Measurements from ENCODE around the gene SLC9B2.

The SLC9B2 gene

DNA sequence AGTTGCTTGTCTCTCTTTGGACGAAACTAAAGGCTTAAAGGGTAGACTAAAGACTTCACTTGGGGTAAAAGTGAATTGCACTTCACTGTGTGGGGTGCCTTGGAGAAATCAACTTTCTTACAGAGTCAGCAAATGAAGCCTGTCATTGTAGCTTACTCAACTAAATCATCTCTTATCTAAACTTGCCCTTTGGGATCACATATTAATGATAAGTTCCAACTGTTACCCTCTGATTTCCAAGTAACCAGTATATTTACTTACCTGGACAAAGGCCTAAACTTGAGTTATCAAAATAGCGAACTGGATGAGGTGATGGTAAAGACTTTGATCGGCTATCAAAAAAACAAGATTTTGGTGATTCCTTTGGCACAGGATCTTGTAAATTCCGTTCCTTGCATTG is 32.0 kb upstream of the SLC9B2 start:
- no peak for DNase-seq
- Histone ChIP-seq H3K27ac (no peak overlapping the region), H3K36me3 (peaks cover 32% of the 10 kb centered on the region), H3K27me3 (ENCODE audit: insufficient read depth, low read depth, severe bottlenecking) (no peaks in the 10 kb centered on the region), H3K9me3 (ENCODE audit: severe bottlenecking) (no peaks in the 10 kb centered on the region), H3K4me3 (ENCODE audit: low read depth, low read length) (no peak overlapping the region)
- TF ChIP-seq, protein P1, sequence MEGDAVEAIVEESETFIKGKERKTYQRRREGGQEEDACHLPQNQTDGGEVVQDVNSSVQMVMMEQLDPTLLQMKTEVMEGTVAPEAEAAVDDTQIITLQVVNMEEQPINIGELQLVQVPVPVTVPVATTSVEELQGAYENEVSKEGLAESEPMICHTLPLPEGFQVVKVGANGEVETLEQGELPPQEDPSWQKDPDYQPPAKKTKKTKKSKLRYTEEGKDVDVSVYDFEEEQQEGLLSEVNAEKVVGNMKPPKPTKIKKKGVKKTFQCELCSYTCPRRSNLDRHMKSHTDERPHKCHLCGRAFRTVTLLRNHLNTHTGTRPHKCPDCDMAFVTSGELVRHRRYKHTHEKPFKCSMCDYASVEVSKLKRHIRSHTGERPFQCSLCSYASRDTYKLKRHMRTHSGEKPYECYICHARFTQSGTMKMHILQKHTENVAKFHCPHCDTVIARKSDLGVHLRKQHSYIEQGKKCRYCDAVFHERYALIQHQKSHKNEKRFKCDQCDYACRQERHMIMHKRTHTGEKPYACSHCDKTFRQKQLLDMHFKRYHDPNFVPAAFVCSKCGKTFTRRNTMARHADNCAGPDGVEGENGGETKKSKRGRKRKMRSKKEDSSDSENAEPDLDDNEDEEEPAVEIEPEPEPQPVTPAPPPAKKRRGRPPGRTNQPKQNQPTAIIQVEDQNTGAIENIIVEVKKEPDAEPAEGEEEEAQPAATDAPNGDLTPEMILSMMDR (IDR thresholded peaks at IDR 0.05; ENCODE audit: low read depth, low read length), result no peak

- H3K36me3 ChIP-seq, result peaks cover 29% of the 10 kb centered on the region
- TF ChIP-seq, protein P1 (IDR thresholded peaks at IDR 0.05; ENCODE audit: low read depth, low read length), result no peak
- H3K27me3 ChIP-seq (ENCODE audit: insufficient read depth, low read depth, severe bottlenecking), result no peaks in the 10 kb centered on the region
- no peaks in the 10 kb centered on the region for H3K9me3 ChIP-seq (ENCODE audit: severe bottlenecking)
- H3K27ac ChIP-seq, result no peak overlapping the region
- no peak overlapping the region for H3K4me3 ChIP-seq (ENCODE audit: low read depth, low read length)
- DNase-seq, result no peak
Observed at GRCh38 chr4:103105558-103106356, 29.2 kb upstream of the SLC9B2 start.

DNA sequence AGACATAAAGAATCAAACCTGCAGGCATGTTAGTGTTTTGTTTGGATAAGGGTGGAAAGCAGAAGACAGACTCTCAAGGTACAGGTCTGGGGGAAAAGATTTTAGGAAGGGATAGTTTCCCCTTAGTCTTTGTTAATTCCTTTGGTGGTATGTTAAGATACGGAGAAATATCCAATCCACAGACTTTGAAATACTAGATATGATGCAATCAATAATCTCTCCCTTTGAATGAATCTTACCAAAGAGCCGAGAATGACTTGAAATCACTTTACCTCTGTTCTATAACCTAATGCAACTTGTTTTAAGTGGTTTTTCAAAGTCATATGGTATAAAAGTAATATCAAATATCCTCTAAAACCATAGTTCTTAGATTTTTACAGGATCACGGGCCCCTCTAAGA is 28.3 kb upstream of the SLC9B2 start:
- no peak overlapping the region for H3K4me3 ChIP-seq (ENCODE audit: low read depth, low read length)
- TF ChIP-seq, protein P1 (IDR thresholded peaks at IDR 0.05; ENCODE audit: low read depth, low read length), result no peak
- peaks cover 22% of the 10 kb centered on the region for H3K36me3 ChIP-seq
- DNase-seq, result no peak
- H3K9me3 ChIP-seq (ENCODE audit: severe bottlenecking), result no peaks in the 10 kb centered on the region
- no peaks in the 10 kb centered on the region for H3K27me3 ChIP-seq (ENCODE audit: insufficient read depth, low read depth, severe bottlenecking)
- no peak overlapping the region for H3K27ac ChIP-seq

DNA sequence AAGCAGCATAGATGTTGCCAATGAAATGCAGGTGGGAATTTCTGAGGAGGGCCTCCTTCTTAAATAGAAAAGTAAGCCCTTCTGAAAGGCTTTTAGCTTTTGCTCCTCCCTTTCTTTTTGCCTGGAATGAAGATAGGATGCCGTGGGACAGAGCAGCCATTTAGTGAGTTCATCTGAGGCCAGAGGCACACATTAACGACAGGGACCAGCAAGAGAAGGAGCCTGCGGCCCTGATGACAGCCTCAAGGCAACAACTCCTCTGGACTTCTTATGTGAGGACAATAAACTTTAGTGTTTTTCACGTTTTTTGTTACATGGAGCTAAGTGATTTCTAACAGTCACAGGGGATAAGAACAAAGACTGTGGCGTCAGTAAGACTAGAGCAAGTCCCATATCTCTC is 24.1 kb upstream of the SLC9B2 start:
- TF ChIP-seq, protein P1 (IDR thresholded peaks at IDR 0.05; ENCODE audit: low read depth, low read length), result no peak
- Histone ChIP-seq H3K9me3 (ENCODE audit: severe bottlenecking) (no peaks in the 10 kb centered on the region), H3K27ac (peak overlapping the region; percentile 25), H3K27me3 (ENCODE audit: insufficient read depth, low read depth, severe bottlenecking) (no peaks in the 10 kb centered on the region), H3K4me3 (ENCODE audit: low read depth, low read length) (no peak overlapping the region), H3K36me3 (no peaks in the 10 kb centered on the region)
- peak; percentile 34 for DNase-seq

DNA sequence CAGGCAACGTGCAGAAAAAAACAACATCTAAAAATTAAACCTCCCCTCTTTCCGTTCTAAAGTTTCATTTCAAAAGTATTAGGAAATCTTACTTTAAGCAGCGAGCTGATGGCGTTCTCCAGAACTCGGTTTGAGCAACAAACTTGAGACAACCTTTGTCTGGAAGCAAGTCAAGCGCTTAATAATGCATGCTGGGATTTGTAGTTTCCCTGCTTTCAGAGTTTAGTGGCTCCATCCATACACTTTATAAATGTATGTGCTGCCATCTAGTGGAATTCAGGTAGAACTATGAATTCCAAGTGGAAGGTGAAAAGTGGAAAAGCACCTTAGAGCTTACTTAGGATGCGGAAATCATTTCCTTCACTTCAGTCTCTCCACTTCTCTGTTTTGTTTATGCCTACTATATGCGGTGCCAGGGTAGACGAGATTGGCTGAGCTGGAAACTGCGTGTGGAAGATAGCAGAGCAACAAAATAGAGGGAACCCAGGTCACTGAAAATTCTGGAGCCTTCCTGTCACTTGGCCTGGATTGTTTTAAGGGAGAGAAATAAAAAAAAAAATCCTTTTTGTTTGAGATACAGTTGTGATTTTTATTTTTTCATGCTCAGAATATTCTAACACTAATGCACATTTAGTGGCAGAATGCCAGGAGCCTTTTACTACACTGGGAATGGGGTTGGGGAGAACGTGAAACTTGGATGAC is 23.3 kb upstream of the SLC9B2 start, which contains the start of gene BDH2:
Gene BDH2, minus strand, starts transcription at position 144 of the 702 bp plus-strand sequence. CDS start 3,580 bp downstream, outside the sequence.
- peak within 1 kb of the TSS; percentile 43 for H3K27ac ChIP-seq

More for the DNA sequence above, 23.3 kb upstream of the SLC9B2 start, which contains the start of gene BDH2:
- Histone ChIP-seq H3K27me3 (ENCODE audit: insufficient read depth, low read depth, severe bottlenecking) (no peaks in the 10 kb centered on the region), H3K4me3 (ENCODE audit: low read depth, low read length) (peak within 1 kb of the TSS; percentile 46), H3K36me3 (no peaks in the 10 kb centered on the region), H3K9me3 (ENCODE audit: severe bottlenecking) (no peaks in the 10 kb centered on the region)
- peak; percentile 48 for DNase-seq
- TF ChIP-seq, protein P1 (IDR thresholded peaks at IDR 0.05; ENCODE audit: low read depth, low read length), result peak; percentile 55
